ENCODE measurements around the gene PAPPA.

PAPPA gene

DNA sequence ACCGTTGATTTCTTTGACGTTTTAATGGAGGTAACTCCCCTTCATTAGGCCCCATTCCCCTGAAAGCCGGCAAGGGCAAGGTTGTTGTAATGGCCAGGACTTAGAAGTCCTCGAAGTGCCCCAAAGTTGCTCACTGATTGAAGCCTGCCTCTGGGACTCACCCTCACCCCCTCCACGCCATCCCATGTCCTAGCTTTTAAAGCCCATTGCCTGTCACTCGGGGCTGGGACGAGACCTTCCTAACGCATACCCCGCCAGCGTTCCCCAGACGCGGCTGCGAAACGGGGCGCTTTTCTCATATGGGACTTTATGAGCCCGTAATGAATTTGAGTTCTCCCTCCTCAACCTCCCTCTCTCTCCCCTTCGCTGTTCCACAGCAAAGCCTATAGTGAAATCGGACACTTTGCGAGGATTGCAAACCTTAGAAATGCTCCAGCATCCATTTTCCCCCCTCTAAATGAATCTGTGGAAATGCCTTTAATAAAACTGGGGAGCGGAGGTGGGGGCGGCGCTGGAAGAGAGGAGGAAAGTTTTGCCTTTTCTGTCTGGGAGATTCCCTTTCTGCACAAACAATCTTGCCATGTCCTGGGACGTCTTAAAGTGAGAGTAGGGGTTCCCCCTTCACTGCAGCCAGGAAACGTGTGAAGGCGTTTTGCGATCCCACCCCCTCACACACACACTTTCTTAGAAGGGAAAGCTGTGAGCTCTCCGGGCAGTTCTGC is 1.5 kb downstream of the PAPPA start:
- Histone ChIP-seq H3K27ac (ENCODE audit: extremely low read depth, low read depth, low read length) (peak overlapping the region; percentile 56; the same call in 1 of the 2 replicates), H3K4me3 (ENCODE audit: low read depth, low read length) (peak overlapping the region; percentile 60), H3K36me3 (ENCODE audit: control insufficient read depth in 2 of 2, insufficient read depth in 1 of 2, low read length in 2 of 2) (no peaks in the 10 kb centered on the region), H3K4me1 (ENCODE audit: control insufficient read depth, insufficient read depth, low read length) (peaks cover 7% of the 10 kb centered on the region), H3K9me3 (ENCODE audit: control insufficient read depth, insufficient read depth, low read depth, low read length) (no peaks in the 10 kb centered on the region)
- ChIA-PET CTCF (interaction anchor here (0.6 to 2.7 kb wide), 12 partner anchors 11 to 561 kb away, joined by 3 to 9 read pairs (median 3); no protein-coding TSS in a partner anchor), POLR2A (interaction anchor here (1.0 kb wide), 1 partner anchor 482 kb away, joined by 6 read pairs; no protein-coding TSS in a partner anchor)
- TF ChIP-seq ZNF366 (tag by site-specific recombination; conservative IDR thresholded peaks at IDR 0.05) (no peak), ZNF23 (tag by site-specific recombination; IDR thresholded peaks at IDR 0.05; ENCODE audit: borderline replicate concordance) (no peak), ZNF121 (tag by site-specific recombination; IDR thresholded peaks at IDR 0.05) (no peak), MEIS1 (CRISPR knock-in tag; IDR thresholded peaks at IDR 0.05; ENCODE audit: borderline replicate concordance) (no peak), PRDM1 (tag by site-specific recombination; IDR thresholded peaks at IDR 0.05) (peak; percentile 38; the same call in 1 of the 2 replicates), ZNF837 (tag by site-specific recombination; IDR thresholded peaks at IDR 0.05) (no peak), ZNF211 (tag by site-specific recombination; IDR thresholded peaks at IDR 0.05; ENCODE audit: low read depth) (no peak), YY2 (tag by site-specific recombination; IDR thresholded peaks at IDR 0.05) (no peak), ZNF423 (tag by site-specific recombination; IDR thresholded peaks at IDR 0.05) (no peak), ZNF514 (tag by site-specific recombination; IDR thresholded peaks at IDR 0.05) (no peak), EGR2 (tag by site-specific recombination; IDR thresholded peaks at IDR 0.05; ENCODE audit: low read depth) (0 out of 2 replicates have a peak, but pooled peaks have one; percentile 17), ZNF600 (tag by site-specific recombination; IDR thresholded peaks at IDR 0.05) (no peak), ZNF248 (tag by site-specific recombination; IDR thresholded peaks at IDR 0.05) (no peak), ZNF221 (tag by site-specific recombination; IDR thresholded peaks at IDR 0.05; ENCODE audit: borderline replicate concordance) (no peak), ZNF202 (tag by site-specific recombination; IDR thresholded peaks at IDR 0.05; ENCODE audit: borderline replicate concordance) (no peak), ZFHX2 (tag by site-specific recombination; conservative IDR thresholded peaks at IDR 0.05) (peak; percentile 58), ZFP3 (tag by site-specific recombination; IDR thresholded peaks at IDR 0.05; ENCODE audit: low read depth) (no peak), KLF16 (tag by site-specific recombination; IDR thresholded peaks at IDR 0.05) (0 out of 2 replicates have a peak, but pooled peaks have one; percentile 36), ZNF501 (tag by site-specific recombination; IDR thresholded peaks at IDR 0.05) (no peak), ZBTB1 (tag by site-specific recombination; IDR thresholded peaks at IDR 0.05) (no peak)
- TF ChIP-seq, protein P1, sequence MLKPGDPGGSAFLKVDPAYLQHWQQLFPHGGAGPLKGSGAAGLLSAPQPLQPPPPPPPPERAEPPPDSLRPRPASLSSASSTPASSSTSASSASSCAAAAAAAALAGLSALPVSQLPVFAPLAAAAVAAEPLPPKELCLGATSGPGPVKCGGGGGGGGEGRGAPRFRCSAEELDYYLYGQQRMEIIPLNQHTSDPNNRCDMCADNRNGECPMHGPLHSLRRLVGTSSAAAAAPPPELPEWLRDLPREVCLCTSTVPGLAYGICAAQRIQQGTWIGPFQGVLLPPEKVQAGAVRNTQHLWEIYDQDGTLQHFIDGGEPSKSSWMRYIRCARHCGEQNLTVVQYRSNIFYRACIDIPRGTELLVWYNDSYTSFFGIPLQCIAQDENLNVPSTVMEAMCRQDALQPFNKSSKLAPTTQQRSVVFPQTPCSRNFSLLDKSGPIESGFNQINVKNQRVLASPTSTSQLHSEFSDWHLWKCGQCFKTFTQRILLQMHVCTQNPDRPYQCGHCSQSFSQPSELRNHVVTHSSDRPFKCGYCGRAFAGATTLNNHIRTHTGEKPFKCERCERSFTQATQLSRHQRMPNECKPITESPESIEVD (tag by site-specific recombination; IDR thresholded peaks at IDR 0.05): no peak
- TF ChIP-seq, protein P2, sequence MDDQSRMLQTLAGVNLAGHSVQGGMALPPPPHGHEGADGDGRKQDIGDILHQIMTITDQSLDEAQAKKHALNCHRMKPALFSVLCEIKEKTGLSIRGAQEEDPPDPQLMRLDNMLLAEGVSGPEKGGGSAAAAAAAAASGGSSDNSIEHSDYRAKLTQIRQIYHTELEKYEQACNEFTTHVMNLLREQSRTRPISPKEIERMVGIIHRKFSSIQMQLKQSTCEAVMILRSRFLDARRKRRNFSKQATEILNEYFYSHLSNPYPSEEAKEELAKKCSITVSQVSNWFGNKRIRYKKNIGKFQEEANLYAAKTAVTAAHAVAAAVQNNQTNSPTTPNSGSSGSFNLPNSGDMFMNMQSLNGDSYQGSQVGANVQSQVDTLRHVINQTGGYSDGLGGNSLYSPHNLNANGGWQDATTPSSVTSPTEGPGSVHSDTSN (CRISPR knock-in tag; IDR thresholded peaks at IDR 0.05): no peak
- TF ChIP-seq, protein P3, sequence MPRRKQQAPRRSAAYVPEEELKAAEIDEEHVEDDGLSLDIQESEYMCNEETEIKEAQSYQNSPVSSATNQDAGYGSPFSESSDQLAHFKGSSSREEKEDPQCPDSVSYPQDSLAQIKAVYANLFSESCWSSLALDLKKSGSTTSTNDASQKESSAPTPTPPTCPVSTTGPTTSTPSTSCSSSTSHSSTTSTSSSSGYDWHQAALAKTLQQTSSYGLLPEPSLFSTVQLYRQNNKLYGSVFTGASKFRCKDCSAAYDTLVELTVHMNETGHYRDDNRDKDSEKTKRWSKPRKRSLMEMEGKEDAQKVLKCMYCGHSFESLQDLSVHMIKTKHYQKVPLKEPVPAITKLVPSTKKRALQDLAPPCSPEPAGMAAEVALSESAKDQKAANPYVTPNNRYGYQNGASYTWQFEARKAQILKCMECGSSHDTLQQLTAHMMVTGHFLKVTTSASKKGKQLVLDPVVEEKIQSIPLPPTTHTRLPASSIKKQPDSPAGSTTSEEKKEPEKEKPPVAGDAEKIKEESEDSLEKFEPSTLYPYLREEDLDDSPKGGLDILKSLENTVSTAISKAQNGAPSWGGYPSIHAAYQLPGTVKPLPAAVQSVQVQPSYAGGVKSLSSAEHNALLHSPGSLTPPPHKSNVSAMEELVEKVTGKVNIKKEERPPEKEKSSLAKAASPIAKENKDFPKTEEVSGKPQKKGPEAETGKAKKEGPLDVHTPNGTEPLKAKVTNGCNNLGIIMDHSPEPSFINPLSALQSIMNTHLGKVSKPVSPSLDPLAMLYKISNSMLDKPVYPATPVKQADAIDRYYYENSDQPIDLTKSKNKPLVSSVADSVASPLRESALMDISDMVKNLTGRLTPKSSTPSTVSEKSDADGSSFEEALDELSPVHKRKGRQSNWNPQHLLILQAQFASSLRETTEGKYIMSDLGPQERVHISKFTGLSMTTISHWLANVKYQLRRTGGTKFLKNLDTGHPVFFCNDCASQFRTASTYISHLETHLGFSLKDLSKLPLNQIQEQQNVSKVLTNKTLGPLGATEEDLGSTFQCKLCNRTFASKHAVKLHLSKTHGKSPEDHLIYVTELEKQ (tag by site-specific recombination; IDR thresholded peaks at IDR 0.05; ENCODE audit: borderline replicate concordance): no peak
- TF ChIP-seq, protein P4, sequence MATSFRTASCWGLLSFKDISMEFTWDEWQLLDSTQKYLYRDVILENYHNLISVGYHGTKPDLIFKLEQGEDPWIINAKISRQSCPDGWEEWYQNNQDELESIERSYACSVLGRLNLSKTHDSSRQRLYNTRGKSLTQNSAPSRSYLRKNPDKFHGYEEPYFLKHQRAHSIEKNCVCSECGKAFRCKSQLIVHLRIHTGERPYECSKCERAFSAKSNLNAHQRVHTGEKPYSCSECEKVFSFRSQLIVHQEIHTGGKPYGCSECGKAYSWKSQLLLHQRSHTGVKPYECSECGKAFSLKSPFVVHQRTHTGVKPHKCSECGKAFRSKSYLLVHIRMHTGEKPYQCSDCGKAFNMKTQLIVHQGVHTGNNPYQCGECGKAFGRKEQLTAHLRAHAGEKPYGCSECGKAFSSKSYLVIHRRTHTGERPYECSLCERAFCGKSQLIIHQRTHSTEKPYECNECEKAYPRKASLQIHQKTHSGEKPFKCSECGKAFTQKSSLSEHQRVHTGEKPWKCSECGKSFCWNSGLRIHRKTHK (tag by site-specific recombination; IDR thresholded peaks at IDR 0.05): no peak
- TF ChIP-seq, protein P5, sequence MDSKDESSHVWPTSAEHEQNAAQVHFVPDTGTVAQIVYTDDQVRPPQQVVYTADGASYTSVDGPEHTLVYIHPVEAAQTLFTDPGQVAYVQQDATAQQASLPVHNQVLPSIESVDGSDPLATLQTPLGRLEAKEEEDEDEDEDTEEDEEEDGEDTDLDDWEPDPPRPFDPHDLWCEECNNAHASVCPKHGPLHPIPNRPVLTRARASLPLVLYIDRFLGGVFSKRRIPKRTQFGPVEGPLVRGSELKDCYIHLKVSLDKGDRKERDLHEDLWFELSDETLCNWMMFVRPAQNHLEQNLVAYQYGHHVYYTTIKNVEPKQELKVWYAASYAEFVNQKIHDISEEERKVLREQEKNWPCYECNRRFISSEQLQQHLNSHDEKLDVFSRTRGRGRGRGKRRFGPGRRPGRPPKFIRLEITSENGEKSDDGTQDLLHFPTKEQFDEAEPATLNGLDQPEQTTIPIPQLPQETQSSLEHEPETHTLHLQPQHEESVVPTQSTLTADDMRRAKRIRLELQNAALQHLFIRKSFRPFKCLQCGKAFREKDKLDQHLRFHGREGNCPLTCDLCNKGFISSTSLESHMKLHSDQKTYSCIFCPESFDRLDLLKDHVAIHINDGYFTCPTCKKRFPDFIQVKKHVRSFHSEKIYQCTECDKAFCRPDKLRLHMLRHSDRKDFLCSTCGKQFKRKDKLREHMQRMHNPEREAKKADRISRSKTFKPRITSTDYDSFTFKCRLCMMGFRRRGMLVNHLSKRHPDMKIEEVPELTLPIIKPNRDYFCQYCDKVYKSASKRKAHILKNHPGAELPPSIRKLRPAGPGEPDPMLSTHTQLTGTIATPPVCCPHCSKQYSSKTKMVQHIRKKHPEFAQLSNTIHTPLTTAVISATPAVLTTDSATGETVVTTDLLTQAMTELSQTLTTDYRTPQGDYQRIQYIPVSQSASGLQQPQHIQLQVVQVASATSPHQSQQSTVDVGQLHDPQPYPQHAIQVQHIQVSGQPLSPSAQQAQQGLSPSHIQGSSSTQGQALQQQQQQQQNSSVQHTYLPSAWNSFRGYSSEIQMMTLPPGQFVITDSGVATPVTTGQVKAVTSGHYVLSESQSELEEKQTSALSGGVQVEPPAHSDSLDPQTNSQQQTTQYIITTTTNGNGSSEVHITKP (tag by site-specific recombination; IDR thresholded peaks at IDR 0.05): peak; percentile 47; the same call in 1 of the 2 replicates

All from HEK293 (cell line).